Brain microvascular endothelial cell (primary cell): ENCODE results near the gene CUL9.

Source experiments
- DNase-seq: peaks from one replicate; pipeline ENCODE4 v3.0.0-alpha.2; 2020
- H3K27ac ChIP-seq: fragments of 250-450 bp; sonication (Bioruptor Pico); 2 replicates; pipeline ENCODE4 v1.5.1; 2020; ENCODE audit warnings: mild to moderate bottlenecking, moderate library complexity
- H3K27me3 ChIP-seq: fragments of 250-450 bp; sonication (Bioruptor Pico); replicated peaks from 2 replicates; pipeline ENCODE4 v1.5.1; 2020; ENCODE audit warnings: mild to moderate bottlenecking
- H3K36me3 ChIP-seq: fragments of 250-450 bp; sonication (Bioruptor Pico); replicated peaks from 2 replicates; pipeline ENCODE4 v1.5.1; 2020; ENCODE audit warnings: mild to moderate bottlenecking
- H3K4me3 ChIP-seq: 2 replicates; pipeline ENCODE4 v1.5.1; 2011; ENCODE audit warnings: low read depth, mild to moderate bottlenecking, control low read depth, low read length, moderate library complexity
- in situ Hi-C: cut with HindIII; loops from 2 replicates; pipeline ENCODE4 v1.10.0; 2017; ENCODE audit warnings: low sequenced_read_pairs, low pct_ligation_motif_present
- TF ChIP-seq, protein P1 (sequence below): IDR thresholded peaks from 2 replicates; pipeline ENCODE4 v1.5.1; 2011; ENCODE audit warnings: low read depth, mild to moderate bottlenecking, moderate library complexity, low read length, control low read depth, inconsistent platforms; ENCODE audit errors: missing control alignments

CUL9 gene

GRCh38 chr6:43199912-43200311, 17.9 kb downstream of the CUL9 start:
- TF ChIP-seq, protein P1, sequence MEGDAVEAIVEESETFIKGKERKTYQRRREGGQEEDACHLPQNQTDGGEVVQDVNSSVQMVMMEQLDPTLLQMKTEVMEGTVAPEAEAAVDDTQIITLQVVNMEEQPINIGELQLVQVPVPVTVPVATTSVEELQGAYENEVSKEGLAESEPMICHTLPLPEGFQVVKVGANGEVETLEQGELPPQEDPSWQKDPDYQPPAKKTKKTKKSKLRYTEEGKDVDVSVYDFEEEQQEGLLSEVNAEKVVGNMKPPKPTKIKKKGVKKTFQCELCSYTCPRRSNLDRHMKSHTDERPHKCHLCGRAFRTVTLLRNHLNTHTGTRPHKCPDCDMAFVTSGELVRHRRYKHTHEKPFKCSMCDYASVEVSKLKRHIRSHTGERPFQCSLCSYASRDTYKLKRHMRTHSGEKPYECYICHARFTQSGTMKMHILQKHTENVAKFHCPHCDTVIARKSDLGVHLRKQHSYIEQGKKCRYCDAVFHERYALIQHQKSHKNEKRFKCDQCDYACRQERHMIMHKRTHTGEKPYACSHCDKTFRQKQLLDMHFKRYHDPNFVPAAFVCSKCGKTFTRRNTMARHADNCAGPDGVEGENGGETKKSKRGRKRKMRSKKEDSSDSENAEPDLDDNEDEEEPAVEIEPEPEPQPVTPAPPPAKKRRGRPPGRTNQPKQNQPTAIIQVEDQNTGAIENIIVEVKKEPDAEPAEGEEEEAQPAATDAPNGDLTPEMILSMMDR: no peak
- no peak overlapping the region for H3K27ac ChIP-seq
- no peaks in the 10 kb centered on the region for H3K27me3 ChIP-seq
- in situ Hi-C loops: no loop called here
- DNase-seq: no peak
- no peak overlapping the region for H3K4me3 ChIP-seq
- H3K36me3 ChIP-seq: peaks cover 14% of the 10 kb centered on the region

GRCh38 chr6:43200541-43200940, 18.5 kb downstream of the CUL9 start:
- H3K27ac ChIP-seq: no peak overlapping the region
- H3K36me3 ChIP-seq: peaks cover 10% of the 10 kb centered on the region
- H3K4me3 ChIP-seq: no peak overlapping the region
- DNase-seq: no peak
- TF ChIP-seq, protein P1: no peak
- in situ Hi-C loops: no loop called here
- H3K27me3 ChIP-seq: no peaks in the 10 kb centered on the region

DNA sequence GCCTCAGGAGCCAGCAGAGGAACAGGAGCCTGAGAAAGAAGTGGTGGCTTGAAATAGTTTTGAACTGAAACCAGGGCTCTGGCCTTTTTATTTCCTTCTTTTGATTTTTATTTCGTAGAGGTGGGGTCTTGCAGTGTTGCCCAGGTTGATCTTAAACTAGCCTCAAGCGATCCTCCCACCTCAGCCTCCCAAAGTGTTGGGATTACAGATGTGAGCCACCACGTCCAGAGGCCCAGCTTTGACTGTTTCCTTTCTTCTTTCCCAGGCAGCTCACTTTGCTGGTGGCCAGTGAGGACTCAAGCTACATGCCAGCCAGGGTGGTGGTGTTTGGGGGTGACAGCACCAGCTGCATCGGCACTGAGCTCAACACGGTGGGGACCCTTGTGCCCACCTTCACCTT, 20.5 kb downstream of the CUL9 start:
- DNase-seq: no peak
- Histone ChIP-seq H3K4me3 (no peak overlapping the region), H3K27me3 (no peaks in the 10 kb centered on the region), H3K27ac (no peak overlapping the region), H3K36me3 (peaks cover 10% of the 10 kb centered on the region)
- in situ Hi-C loops: no loop called here
- TF ChIP-seq, protein P1: no peak

DNA sequence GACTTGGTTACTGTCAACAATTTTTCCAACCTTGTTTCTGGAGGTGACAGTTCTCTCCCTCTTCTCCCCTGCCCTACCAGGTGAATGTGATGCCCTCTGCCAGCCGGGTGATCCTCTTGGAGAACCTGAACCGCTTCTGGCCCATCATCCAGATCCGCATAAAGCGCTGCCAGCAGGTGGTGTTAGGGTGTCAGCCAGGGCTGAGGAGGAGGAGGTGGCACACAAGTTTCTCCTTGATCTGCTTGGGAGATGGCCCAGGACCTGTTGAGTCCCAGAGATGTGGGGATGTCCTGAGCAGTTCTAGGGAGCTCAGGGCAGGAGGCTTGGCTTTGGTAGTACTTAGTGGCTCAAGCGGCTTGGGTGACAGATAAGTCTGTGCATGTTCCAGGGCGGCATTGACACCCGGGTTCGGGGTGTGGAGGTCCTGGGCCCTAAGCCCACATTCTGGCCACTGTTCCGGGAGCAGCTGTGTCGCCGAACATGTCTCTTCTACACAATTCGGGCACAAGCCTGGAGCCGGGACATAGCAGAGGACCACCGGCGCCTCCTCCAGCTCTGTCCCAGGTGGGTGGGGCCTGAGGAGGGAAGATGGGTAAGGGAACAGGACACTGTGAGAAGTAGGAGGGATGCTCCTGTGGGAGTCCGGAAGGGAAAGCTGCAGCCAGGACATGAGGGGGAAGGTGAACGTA, 21.2 kb downstream of the CUL9 start:
- H3K36me3 ChIP-seq: peaks cover 10% of the 10 kb centered on the region
- H3K27me3 ChIP-seq: no peaks in the 10 kb centered on the region
- in situ Hi-C loops: no loop called here
- DNase-seq: no peak
- TF ChIP-seq, protein P1: no peak
- H3K4me3 ChIP-seq: no peak overlapping the region
- H3K27ac ChIP-seq: no peak overlapping the region

GRCh38 chr6:43203718-43204095, 21.7 kb downstream of the CUL9 start:
- TF ChIP-seq, protein P1: no peak
- H3K36me3 ChIP-seq: peaks cover 10% of the 10 kb centered on the region
- no peak overlapping the region for H3K4me3 ChIP-seq
- H3K27me3 ChIP-seq: no peaks in the 10 kb centered on the region
- no peak overlapping the region for H3K27ac ChIP-seq
- in situ Hi-C loops: no loop called here
- no peak for DNase-seq
